ENCODE results near the gene ROCK1. TPM values are rescaled to one million over a fixed set of nuclear protein-coding genes. Genes with fewer than 3 reads are reported as not detected.

ROCK1 gene
- total and polyA plus RNA-seq, 2 of the 8 experiments (the other 6 are each of a cell fraction or from before 2014, with no cell fraction given) = 4.2 to 48.9 TPM

DNA sequence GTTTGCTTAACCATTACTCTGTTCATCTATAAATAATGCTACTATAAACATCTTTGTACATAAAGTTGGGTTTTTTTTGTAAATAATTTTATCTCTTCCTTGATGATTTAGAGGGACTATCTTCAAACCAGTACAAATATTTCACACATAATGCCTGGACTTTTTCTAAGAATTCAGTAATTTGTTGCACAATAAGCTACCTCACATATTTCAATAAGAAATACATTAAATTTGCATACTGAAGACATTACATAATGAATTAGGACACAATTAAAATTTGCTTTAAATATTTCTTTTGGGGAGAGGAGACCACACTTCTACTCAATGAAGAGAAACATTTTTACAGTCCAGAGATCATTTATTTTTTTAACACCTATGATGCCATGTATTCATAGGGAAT lies 7.2 kb upstream of the ROCK1 start (continued):
- TF ChIP-seq MAFK (IDR thresholded peaks at IDR 0.05; ENCODE audit: low read depth, low read length) = no peak
- TF ChIP-seq, protein P1, sequence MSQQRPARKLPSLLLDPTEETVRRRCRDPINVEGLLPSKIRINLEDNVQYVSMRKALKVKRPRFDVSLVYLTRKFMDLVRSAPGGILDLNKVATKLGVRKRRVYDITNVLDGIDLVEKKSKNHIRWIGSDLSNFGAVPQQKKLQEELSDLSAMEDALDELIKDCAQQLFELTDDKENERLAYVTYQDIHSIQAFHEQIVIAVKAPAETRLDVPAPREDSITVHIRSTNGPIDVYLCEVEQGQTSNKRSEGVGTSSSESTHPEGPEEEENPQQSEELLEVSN (IDR thresholded peaks at IDR 0.05) = no peak
- TF ChIP-seq CHD2 (IDR thresholded peaks at IDR 0.05; ENCODE audit: low read length) = no peak

All from H1 (cell line).